Gastrocnemius medialis (tissue), 4 donors: Measurements from ENCODE around the gene RNF167. TPM values are rescaled to one million over a fixed set of nuclear protein-coding genes. Genes with fewer than 3 reads are reported as not detected.

Source experiments
- ATAC-seq, 2 donors: fragments of 150-250 bp; one replicate each; pipeline ENCODE4 v1.9.1; 2016
- DNase-seq, 2 donors: peaks; one replicate each; pipeline ENCODE4 v3.0.0-alpha.2; 2019
- H3K27ac ChIP-seq, 4 donors: fragments of 200-600 bp; sonication (generic); 1 replicate in 1 of 4; 2 replicates in 3 of 4; pipeline ENCODE4 v1.5.1; 2016 to 2018; ENCODE audit warnings: mild to moderate bottlenecking in 2 of 4, moderate library complexity in 1 of 4
- H3K27me3 ChIP-seq, 3 donors: fragments of 200-600 bp; sonication (generic) in 2 of 3; 1 replicate in 1 of 3; 2 replicates in 2 of 3; pipeline versions ENCODE4 v1.5.1 to v1.6.0; 2016 to 2019; ENCODE audit warnings: mild to moderate bottlenecking in 1 of 3, moderate library complexity in 1 of 3
- H3K36me3 ChIP-seq, 2 donors: fragments of 200-600 bp; sonication (generic) in 1 of 2; one replicate each; pipeline ENCODE4 v1.5.1; 2017 to 2018
- H3K4me1 ChIP-seq, 2 donors: fragments of 200-600 bp; sonication (generic) in 1 of 2; one replicate each; pipeline ENCODE4 v1.5.1; 2016 to 2017; ENCODE audit warnings: mild to moderate bottlenecking in 2 of 2
- H3K4me3 ChIP-seq, 4 donors: fragments of 200-600 bp; sonication (generic) in 3 of 4; 1 replicate in 1 of 4; 2 replicates in 3 of 4; pipeline ENCODE4 v1.5.1; 2016 to 2019; ENCODE audit warnings: mild to moderate bottlenecking in 2 of 4
- H3K9me3 ChIP-seq, 3 donors: fragments of 200-600 bp; sonication (generic) in 2 of 3; 1 replicate in 1 of 3; 2 replicates in 2 of 3; pipeline ENCODE4 v1.5.1; 2016 to 2019
- POLR2A ChIP-seq, 2 donors: fragments of 450-650 bp; IDR thresholded peaks; one replicate each; pipeline ENCODE4 v1.6.1; 2017; ENCODE audit warnings: antibody characterized with exemption in 2 of 2, mild to moderate bottlenecking in 2 of 2, moderate library complexity in 2 of 2
- in situ Hi-C, 4 donors: fragments of 200-750 bp; cut with MboI; loops; one replicate each; pipeline versions ENCODE4 v1.15.0 to v1.8.0; 2017; ENCODE audit warnings: low sequenced_read_pairs in 4 of 4
- intact Hi-C: fragments of 100-400 bp; cut with DNase I; formaldehyde crosslinking; loops from one replicate; pipeline ENCODE4 v1.15.1; 2023; ENCODE audit warnings: low total_unique reads
- total RNA-seq, 4 donors: library from RNA; depleted of rRNA; stranded (reverse); fragments of >200 nt; gene quantifications; one replicate each; pipeline versions ENCODE4 v1.1.0 to v1.2.3, GENCODE V29; 2016
- TF ChIP-seq, protein P1 (sequence below), 5 experiments: fragments of 450-650 bp in 3 of 5; fragments of 200-600 bp in 2 of 5; sonication (generic) in 2 of 5; IDR thresholded peaks in 4 of 5; conservative IDR thresholded peaks in 1 of 5; 1 replicate in 4 of 5; 2 replicates in 1 of 5; pipeline ENCODE4 v1.5.1; 2016 to 2019; ENCODE audit warnings: antibody characterized with exemption in 5 of 5, mild to moderate bottlenecking in 3 of 5, moderate library complexity in 3 of 5

The RNF167 gene
- total RNA-seq, 4 donors from 2014 or later = 51.2 to 99.5 (median 75.2) TPM

DNA sequence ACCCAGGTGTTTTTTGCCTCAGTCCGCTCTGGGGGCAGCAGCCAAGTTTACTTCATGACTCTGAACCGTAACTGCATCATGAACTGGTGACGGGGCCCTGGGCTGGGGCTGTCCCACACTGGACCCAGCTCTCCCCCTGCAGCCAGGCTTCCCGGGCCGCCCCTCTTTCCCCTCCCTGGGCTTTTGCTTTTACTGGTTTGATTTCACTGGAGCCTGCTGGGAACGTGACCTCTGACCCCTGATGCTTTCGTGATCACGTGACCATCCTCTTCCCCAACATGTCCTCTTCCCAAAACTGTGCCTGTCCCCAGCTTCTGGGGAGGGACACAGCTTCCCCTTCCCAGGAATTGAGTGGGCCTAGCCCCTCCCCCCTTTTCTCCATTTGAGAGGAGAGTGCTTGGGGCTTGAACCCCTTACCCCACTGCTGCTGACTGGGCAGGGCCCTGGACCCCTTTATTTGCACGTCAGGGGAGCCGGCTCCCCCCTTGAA is 42.8 kb upstream of the RNF167 start:
- ATAC-seq (no peak), DNase-seq (no peak)
- H3K9me3 ChIP-seq = no peaks in the 10 kb centered on the region
- peaks cover 0 to 10% of the 10 kb centered on the region in 2 donors for H3K4me1 ChIP-seq
- H3K36me3 ChIP-seq = peaks cover 0 to 49% of the 10 kb centered on the region in 2 donors
- H3K27ac ChIP-seq = no peak overlapping the region
- H3K4me3 ChIP-seq = no peak overlapping the region
- in situ Hi-C loops = loop anchor here in 2 of 4 donors (25.0 kb wide), 1 partner anchor 110 kb away; the partner anchor contains the start of genes GLTPD2 (in 2 of the 2), PSMB6 (in 2 of the 2) and VMO1 (in 2 of the 2)
- TF ChIP-seq, protein P1, sequence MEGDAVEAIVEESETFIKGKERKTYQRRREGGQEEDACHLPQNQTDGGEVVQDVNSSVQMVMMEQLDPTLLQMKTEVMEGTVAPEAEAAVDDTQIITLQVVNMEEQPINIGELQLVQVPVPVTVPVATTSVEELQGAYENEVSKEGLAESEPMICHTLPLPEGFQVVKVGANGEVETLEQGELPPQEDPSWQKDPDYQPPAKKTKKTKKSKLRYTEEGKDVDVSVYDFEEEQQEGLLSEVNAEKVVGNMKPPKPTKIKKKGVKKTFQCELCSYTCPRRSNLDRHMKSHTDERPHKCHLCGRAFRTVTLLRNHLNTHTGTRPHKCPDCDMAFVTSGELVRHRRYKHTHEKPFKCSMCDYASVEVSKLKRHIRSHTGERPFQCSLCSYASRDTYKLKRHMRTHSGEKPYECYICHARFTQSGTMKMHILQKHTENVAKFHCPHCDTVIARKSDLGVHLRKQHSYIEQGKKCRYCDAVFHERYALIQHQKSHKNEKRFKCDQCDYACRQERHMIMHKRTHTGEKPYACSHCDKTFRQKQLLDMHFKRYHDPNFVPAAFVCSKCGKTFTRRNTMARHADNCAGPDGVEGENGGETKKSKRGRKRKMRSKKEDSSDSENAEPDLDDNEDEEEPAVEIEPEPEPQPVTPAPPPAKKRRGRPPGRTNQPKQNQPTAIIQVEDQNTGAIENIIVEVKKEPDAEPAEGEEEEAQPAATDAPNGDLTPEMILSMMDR (IDR thresholded peaks at IDR 0.05 in 4 of 5, conservative IDR thresholded peaks at IDR 0.05 in 1 of 5) = no peak
- TF ChIP-seq POLR2A (IDR thresholded peaks at IDR 0.05) = no peak
- H3K27me3 ChIP-seq = peaks cover 0 to 18% (median 4%) of the 10 kb centered on the region in 3 donors
- intact Hi-C loops = no loop called here

- H3K4me3 ChIP-seq = no peak overlapping the region
- in situ Hi-C loops = loop anchor here in 2 of 4 donors (25.0 kb wide), 1 partner anchor 110 kb away; the partner anchor contains the start of genes GLTPD2 (in 2 of the 2), PSMB6 (in 2 of the 2) and VMO1 (in 2 of the 2)
- no peaks in the 10 kb centered on the region for H3K9me3 ChIP-seq
- ATAC-seq (no peak), DNase-seq (no peak)
- peaks cover 0 to 43% of the 10 kb centered on the region in 2 donors for H3K36me3 ChIP-seq
- H3K27me3 ChIP-seq = peaks cover 0 to 18% (median 4%) of the 10 kb centered on the region in 3 donors
- no peak overlapping the region for H3K27ac ChIP-seq
- H3K4me1 ChIP-seq = peaks cover 0 to 14% of the 10 kb centered on the region in 2 donors
- intact Hi-C loops = no loop called here
- no peak for TF ChIP-seq POLR2A (IDR thresholded peaks at IDR 0.05)
- TF ChIP-seq, protein P1 (IDR thresholded peaks at IDR 0.05 in 4 of 5, conservative IDR thresholded peaks at IDR 0.05 in 1 of 5) = no peak
These were observed 42.3 kb upstream of the RNF167 start for GRCh38 chr17:4897785-4898184.

- intact Hi-C loops = no loop called here
These were observed 41.7 kb upstream of the RNF167 start for GRCh38 chr17:4898351-4898750.

GRCh38 chr17:4898927-4899326 is 41.1 kb upstream of the RNF167 start:
- Histone ChIP-seq H3K27me3 (peaks cover 0 to 18% (median 4%) of the 10 kb centered on the region in 3 donors), H3K36me3 (peaks cover 0 to 32% of the 10 kb centered on the region in 2 donors), H3K9me3 (no peaks in the 10 kb centered on the region), H3K27ac (no peak overlapping the region), H3K4me1 (peaks cover 0 to 22% of the 10 kb centered on the region in 2 donors), H3K4me3 (peak overlapping the region; percentile 44 to 57 (median 54))
- ATAC-seq (no peak), DNase-seq (no peak)
- in situ Hi-C loops = loop anchor here in 2 of 4 donors (25.0 kb wide), 1 partner anchor 112 kb away; the partner anchor contains the start of genes GLTPD2 (in 2 of the 2), PSMB6 (in 2 of the 2) and VMO1 (in 2 of the 2)
- no peak for TF ChIP-seq POLR2A (IDR thresholded peaks at IDR 0.05)
- TF ChIP-seq, protein P1 (IDR thresholded peaks at IDR 0.05 in 4 of 5, conservative IDR thresholded peaks at IDR 0.05 in 1 of 5) = no peak
- intact Hi-C loops = no loop called here

More at GRCh38 chr17:4898351-4898750, 41.7 kb upstream of the RNF167 start:
- peaks cover 0 to 18% (median 4%) of the 10 kb centered on the region in 3 donors for H3K27me3 ChIP-seq
- H3K36me3 ChIP-seq = peaks cover 0 to 38% of the 10 kb centered on the region in 2 donors
- in situ Hi-C loops = loop anchor here in 2 of 4 donors (25.0 kb wide), 1 partner anchor 111 kb away; the partner anchor contains the start of genes GLTPD2 (in 2 of the 2), PSMB6 (in 2 of the 2) and VMO1 (in 2 of the 2)
- no peak overlapping the region for H3K27ac ChIP-seq
- no peak for DNase-seq
- no peak overlapping the region for H3K4me3 ChIP-seq
- TF ChIP-seq, protein P1 (IDR thresholded peaks at IDR 0.05 in 4 of 5, conservative IDR thresholded peaks at IDR 0.05 in 1 of 5) = no peak
- TF ChIP-seq POLR2A (IDR thresholded peaks at IDR 0.05) = no peak
- H3K9me3 ChIP-seq = no peaks in the 10 kb centered on the region
- H3K4me1 ChIP-seq = peaks cover 0 to 20% of the 10 kb centered on the region in 2 donors
- no peak for ATAC-seq
